Measurements from ENCODE around the gene LRFN2. TPM values are rescaled to one million over a fixed set of nuclear protein-coding genes. Genes with fewer than 3 reads are reported as not detected.

Gene LRFN2
- polyA plus RNA-seq, 1 donor from 2014 or later: 14.8 TPM

DNA sequence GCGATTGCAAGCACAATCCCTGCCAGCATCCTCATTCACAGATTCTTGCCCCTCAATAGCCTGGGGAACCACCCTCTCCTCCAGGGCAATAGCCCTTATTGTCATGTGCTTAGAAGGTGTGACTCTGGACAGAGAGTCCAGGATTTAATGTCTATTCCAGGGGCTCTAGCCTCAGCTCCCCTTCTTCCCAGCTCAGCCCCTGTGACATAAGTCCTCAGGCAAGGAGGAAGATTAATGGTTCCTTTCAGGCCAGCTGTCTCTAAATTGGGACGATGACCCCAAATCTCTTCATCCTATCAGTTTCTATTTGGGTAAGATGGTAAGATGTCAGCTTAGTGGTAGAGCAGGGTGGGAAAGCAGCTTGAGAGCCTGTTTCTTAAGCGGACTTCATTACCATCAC lies 8.1 kb downstream of the LRFN2 start:
- H3K4me2 ChIP-seq (ENCODE audit: low read length): no peak overlapping the region
- no peaks in the 10 kb centered on the region for H3K36me3 ChIP-seq (ENCODE audit: insufficient read depth, low read length)
- H3K79me2 ChIP-seq (replicated peaks; ENCODE audit: insufficient read depth, low read length): peaks cover 13% of the 10 kb centered on the region
- no peaks in the 10 kb centered on the region for H4K20me1 ChIP-seq (ENCODE audit: insufficient read depth)
- H3K4me3 ChIP-seq (ENCODE audit: low read length): no peak overlapping the region
- no peaks in the 10 kb centered on the region for H3K9me2 ChIP-seq (ENCODE audit: insufficient read depth, low read length)
- H3K27me3 ChIP-seq (ENCODE audit: insufficient read depth, low read depth, low read length): no peaks in the 10 kb centered on the region
- TF ChIP-seq POLR2AphosphoS5 (IDR thresholded peaks at IDR 0.05): no peak
- TF ChIP-seq TAF1 (IDR thresholded peaks at IDR 0.05; ENCODE audit: low read depth): no peak
- TF ChIP-seq, protein P1, sequence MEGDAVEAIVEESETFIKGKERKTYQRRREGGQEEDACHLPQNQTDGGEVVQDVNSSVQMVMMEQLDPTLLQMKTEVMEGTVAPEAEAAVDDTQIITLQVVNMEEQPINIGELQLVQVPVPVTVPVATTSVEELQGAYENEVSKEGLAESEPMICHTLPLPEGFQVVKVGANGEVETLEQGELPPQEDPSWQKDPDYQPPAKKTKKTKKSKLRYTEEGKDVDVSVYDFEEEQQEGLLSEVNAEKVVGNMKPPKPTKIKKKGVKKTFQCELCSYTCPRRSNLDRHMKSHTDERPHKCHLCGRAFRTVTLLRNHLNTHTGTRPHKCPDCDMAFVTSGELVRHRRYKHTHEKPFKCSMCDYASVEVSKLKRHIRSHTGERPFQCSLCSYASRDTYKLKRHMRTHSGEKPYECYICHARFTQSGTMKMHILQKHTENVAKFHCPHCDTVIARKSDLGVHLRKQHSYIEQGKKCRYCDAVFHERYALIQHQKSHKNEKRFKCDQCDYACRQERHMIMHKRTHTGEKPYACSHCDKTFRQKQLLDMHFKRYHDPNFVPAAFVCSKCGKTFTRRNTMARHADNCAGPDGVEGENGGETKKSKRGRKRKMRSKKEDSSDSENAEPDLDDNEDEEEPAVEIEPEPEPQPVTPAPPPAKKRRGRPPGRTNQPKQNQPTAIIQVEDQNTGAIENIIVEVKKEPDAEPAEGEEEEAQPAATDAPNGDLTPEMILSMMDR (IDR thresholded peaks at IDR 0.05; ENCODE audit: poor library complexity, severe bottlenecking): no peak
- no peak for TF ChIP-seq RAD21 (conservative IDR thresholded peaks at IDR 0.05)
- TF ChIP-seq, protein P2, sequence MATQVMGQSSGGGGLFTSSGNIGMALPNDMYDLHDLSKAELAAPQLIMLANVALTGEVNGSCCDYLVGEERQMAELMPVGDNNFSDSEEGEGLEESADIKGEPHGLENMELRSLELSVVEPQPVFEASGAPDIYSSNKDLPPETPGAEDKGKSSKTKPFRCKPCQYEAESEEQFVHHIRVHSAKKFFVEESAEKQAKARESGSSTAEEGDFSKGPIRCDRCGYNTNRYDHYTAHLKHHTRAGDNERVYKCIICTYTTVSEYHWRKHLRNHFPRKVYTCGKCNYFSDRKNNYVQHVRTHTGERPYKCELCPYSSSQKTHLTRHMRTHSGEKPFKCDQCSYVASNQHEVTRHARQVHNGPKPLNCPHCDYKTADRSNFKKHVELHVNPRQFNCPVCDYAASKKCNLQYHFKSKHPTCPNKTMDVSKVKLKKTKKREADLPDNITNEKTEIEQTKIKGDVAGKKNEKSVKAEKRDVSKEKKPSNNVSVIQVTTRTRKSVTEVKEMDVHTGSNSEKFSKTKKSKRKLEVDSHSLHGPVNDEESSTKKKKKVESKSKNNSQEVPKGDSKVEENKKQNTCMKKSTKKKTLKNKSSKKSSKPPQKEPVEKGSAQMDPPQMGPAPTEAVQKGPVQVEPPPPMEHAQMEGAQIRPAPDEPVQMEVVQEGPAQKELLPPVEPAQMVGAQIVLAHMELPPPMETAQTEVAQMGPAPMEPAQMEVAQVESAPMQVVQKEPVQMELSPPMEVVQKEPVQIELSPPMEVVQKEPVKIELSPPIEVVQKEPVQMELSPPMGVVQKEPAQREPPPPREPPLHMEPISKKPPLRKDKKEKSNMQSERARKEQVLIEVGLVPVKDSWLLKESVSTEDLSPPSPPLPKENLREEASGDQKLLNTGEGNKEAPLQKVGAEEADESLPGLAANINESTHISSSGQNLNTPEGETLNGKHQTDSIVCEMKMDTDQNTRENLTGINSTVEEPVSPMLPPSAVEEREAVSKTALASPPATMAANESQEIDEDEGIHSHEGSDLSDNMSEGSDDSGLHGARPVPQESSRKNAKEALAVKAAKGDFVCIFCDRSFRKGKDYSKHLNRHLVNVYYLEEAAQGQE (IDR thresholded peaks at IDR 0.05; ENCODE audit: borderline replicate concordance): no peak
- TF ChIP-seq MXI1 (conservative IDR thresholded peaks at IDR 0.05; ENCODE audit: poor library complexity, severe bottlenecking): no peak
- no peak for TF ChIP-seq EZH2 (IDR thresholded peaks at IDR 0.05; ENCODE audit: borderline replicate concordance, insufficient read depth, low read length, poor library complexity, severe bottlenecking)
- no peak for TF ChIP-seq SMC3 (conservative IDR thresholded peaks at IDR 0.05; ENCODE audit: poor library complexity)
- no peak for TF ChIP-seq EP300 (conservative IDR thresholded peaks at IDR 0.05; ENCODE audit: poor library complexity, severe bottlenecking)
- H3F3A ChIP-seq (ENCODE audit: insufficient read depth, low read length, poor library complexity, severe bottlenecking): no peaks in the 10 kb centered on the region
- no peak overlapping the region for H2AFZ ChIP-seq (ENCODE audit: low read depth, low read length)
- no peak overlapping the region for H3K9ac ChIP-seq (ENCODE audit: low read length)
- H3K27ac ChIP-seq (ENCODE audit: low read length): no peak overlapping the region
- no peaks in the 10 kb centered on the region for H3K9me3 ChIP-seq (ENCODE audit: low read length)

DNA sequence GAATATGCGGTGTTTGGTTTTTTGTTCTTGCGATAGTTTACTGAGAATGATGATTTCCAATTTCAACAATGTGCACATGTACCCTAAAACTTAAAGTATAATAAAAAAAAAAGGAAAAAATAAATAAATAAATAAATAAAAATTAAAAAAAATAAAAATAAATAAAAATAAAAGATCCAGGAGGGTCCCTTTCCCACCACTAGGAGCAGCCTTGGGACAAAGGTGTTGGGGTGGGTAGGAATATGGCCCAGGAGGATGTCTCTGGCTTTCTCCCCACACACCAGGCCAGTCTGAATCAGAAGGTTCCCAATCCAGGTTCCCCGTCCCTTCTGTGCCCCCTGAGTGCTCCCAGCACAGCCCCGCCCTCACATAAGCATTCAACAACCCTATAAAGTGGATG lies 9.5 kb downstream of the LRFN2 start:
- no peak overlapping the region for H3K9ac ChIP-seq (ENCODE audit: low read length)
- H3K4me2 ChIP-seq (ENCODE audit: low read length): no peak overlapping the region
- H3K27me3 ChIP-seq (ENCODE audit: insufficient read depth, low read depth, low read length): no peaks in the 10 kb centered on the region
- H3K9me3 ChIP-seq (ENCODE audit: low read length): no peaks in the 10 kb centered on the region
- no peaks in the 10 kb centered on the region for H3K36me3 ChIP-seq (ENCODE audit: insufficient read depth, low read length)
- peaks cover under 1% of the 10 kb centered on the region for H3K79me2 ChIP-seq (replicated peaks; ENCODE audit: insufficient read depth, low read length)
- no peak overlapping the region for H3K27ac ChIP-seq (ENCODE audit: low read length)
- no peaks in the 10 kb centered on the region for H3F3A ChIP-seq (ENCODE audit: insufficient read depth, low read length, poor library complexity, severe bottlenecking)
- no peak for TF ChIP-seq EP300 (conservative IDR thresholded peaks at IDR 0.05; ENCODE audit: poor library complexity, severe bottlenecking)
- no peak for TF ChIP-seq RAD21 (conservative IDR thresholded peaks at IDR 0.05)
- TF ChIP-seq EZH2 (IDR thresholded peaks at IDR 0.05; ENCODE audit: borderline replicate concordance, insufficient read depth, low read length, poor library complexity, severe bottlenecking): no peak
- TF ChIP-seq MXI1 (conservative IDR thresholded peaks at IDR 0.05; ENCODE audit: poor library complexity, severe bottlenecking): no peak
- TF ChIP-seq, protein P1 (IDR thresholded peaks at IDR 0.05; ENCODE audit: poor library complexity, severe bottlenecking): no peak
- no peak for TF ChIP-seq SMC3 (conservative IDR thresholded peaks at IDR 0.05; ENCODE audit: poor library complexity)
- no peak for TF ChIP-seq POLR2AphosphoS5 (IDR thresholded peaks at IDR 0.05)
- TF ChIP-seq, protein P2 (IDR thresholded peaks at IDR 0.05; ENCODE audit: borderline replicate concordance): no peak
- no peak for TF ChIP-seq TAF1 (IDR thresholded peaks at IDR 0.05; ENCODE audit: low read depth)
- H3K9me2 ChIP-seq (ENCODE audit: insufficient read depth, low read length): no peaks in the 10 kb centered on the region
- H3K4me3 ChIP-seq (ENCODE audit: low read length): no peak overlapping the region
- no peak overlapping the region for H2AFZ ChIP-seq (ENCODE audit: low read depth, low read length)
- H4K20me1 ChIP-seq (ENCODE audit: insufficient read depth): peaks cover 8% of the 10 kb centered on the region

Measured in neural cell (in vitro differentiated cells).